Activated CD4-positive, alpha-beta T cell treated with anti-CD3 and anti-CD28 coated beads, Interleukin-2, amount 50 U/mL, for 1 hour (primary cell): Measurements from ENCODE around the gene CCDC85C.

Experiments used
- DNase-seq: peaks from one replicate; pipeline ENCODE4 v3.0.0-alpha.2; 2020

CCDC85C gene

GRCh38 chr14:99604766-99605298 lies 825 bp upstream of the CCDC85C start:
- no peak for DNase-seq

DNA sequence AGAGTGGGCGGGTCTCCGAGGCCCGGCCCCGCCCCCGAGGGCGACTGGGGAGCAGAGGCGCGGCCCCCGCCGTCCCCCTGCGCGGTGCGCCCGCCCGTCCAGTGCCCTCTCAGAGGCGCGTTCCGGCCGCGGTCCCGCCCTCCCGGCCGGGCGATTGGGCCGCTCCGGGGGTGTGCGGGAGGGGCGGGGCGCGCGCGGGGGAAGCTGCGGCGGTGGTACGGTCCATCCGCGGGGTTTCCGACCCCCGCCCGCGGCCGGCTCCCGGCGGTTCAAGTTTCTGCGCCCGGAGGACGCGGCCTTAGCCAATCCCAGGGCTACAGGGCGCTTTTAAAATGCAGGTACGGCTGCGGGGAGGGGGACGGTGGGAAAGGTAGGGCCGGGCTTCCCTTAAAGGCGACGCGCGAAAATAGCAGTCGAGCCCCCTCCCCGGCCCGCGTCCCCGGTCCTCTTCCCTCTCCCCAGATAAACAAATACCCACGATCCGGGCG lies 315 bp upstream of the CCDC85C start:
- DNase-seq: peak; percentile 94

DNA sequence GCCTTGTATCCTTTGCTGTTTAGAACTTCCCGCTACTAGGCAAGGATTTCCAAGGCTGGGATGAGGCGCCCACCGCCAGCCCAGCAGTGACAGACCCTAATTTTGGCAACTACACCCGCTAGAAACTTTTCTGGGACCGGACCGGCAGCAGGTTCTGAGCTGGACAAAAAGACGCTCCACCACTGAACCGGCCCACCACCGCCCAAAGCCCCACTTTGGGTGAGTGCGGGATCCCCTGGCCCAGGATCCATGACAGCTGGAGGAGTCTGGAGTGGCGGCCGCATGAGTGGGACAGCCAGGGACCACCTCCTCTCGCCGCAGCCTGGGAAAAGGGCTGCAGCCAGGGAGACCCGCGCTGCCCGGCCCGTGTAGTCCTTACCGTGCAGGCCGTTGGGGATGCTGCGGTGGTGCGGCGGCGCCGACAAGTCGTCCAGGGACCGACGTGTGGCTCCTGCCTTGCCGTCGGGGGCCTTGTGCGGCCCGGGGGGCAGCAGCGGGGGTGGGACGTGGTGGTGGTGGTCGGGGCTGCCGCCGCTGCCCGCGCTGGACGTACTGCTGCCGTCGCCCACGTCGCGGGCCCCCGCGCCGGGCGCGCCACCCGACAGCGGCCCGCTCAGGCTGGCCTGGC lies 1.1 kb downstream of the CCDC85C start:
- DNase-seq: no peak

- no peak for DNase-seq
Observed at GRCh38 chr14:99602054-99602787, 1.8 kb downstream of the CCDC85C start.

- DNase-seq: no peak
Observed at GRCh38 chr14:99601361-99601831, 2.6 kb downstream of the CCDC85C start.

- DNase-seq: no peak
Observed at GRCh38 chr14:99600232-99600888, 3.6 kb downstream of the CCDC85C start.

DNA sequence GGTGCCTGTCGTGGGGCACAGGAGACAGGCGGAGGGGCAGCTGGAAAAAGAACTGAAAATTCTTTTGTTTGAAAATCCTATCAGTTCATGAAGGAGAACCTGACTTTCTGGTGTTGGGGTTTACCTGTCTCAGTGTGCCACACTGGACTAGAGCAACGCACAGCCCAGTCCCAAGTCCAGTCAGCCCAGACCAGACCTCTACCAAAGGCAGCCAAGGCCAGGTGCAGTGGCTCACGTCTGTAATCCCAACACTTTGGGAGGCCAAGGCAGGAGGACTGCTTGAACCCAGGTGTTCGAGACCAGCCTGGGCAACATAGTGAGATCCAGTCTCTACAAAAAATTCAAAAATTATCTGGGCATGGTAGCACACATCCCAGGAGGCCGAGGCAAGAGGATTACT lies 4.6 kb downstream of the CCDC85C start:
- no peak for DNase-seq

DNA sequence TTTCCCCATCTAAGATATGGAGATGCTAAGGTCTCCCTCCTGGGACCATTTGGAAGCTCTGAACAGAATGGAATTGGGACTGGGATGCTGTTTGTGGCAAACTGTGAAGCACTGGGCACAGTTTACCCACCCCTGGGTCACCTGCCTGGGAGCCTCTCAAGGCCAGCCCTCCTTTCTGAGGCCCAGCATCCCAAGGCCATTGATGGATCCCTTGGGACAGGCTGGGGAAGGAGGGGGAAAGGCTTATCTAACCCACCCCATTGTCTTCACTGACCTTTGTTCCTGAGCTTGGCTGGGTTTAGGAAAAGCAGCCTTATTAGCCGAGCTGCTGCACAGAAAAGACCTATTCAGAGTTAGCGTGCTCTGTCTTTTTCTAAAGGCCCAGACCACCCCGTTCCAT lies 5.2 kb downstream of the CCDC85C start:
- DNase-seq: no peak

- DNase-seq: no peak
Observed at GRCh38 chr14:99597911-99598600, 6.0 kb downstream of the CCDC85C start.

DNA sequence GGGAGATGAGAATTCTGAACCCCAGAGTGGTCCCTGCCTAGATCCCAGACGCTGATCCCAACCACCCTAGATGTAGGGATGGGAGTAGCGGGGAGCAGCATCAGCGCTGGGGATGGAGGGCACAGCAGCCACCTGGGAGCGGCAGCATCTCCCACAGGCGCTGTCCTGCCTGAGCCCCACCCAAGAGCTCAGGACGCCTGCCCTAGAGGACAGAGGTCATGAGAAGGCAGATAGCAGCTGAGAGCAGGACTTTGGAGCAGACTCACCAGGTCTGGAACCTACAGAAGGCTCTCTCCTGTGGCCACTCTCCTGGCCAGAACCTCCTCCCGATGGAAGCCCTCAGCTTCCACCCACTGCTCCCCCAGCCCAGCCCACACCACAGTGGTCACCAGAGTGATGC lies 7.2 kb downstream of the CCDC85C start:
- no peak for DNase-seq

DNA sequence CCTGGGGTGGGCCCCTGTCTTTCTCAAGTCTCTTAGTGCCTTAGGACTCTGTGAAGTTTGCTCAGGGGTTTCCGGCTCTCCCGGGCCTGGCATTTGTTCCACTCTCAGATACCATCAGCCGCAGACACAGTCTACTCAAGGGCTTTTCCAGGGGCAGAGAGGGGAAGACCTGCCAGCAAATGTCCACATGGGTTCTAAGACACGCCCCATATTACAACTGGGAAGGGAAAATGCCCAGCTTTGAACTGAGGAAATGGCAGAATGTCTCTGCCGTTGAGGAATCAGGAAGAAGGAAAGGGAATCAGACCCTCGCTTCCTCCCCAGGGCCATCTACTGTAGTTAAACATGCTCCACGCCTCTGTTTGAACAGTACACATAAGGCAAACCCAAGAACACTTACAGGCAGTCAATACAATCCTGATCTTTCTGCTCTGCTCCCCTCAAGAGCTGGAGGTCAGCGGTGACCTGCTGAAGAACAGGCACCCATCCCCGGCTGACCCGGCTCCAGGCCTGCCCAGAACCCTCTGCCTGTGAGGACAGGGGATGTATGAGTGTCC lies 7.9 kb downstream of the CCDC85C start:
- DNase-seq: no peak

DNA sequence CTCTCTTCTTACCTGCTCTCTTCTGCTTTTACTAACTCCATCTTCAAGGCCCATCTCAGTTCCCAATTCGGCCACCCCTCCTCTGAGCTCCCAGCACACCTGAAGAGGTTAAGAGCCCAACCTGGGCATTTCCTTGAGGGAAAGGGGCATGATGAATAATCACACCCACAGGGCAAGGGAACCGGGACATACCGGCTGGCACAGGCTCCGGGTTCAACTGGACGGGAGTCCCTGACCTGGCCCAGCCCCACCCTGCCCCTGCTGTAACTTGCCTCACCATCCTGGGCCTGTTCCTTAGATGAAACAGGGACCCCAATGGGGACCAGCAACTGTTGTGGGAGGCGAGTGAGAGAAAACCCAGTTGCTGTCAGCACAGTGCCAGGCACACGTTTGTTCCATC lies 8.5 kb downstream of the CCDC85C start:
- DNase-seq: no peak

- peak; percentile 10 for DNase-seq
Observed at GRCh38 chr14:99595034-99595433, 9.0 kb downstream of the CCDC85C start.

- DNase-seq: no peak
Observed at GRCh38 chr14:99593971-99594841, 9.8 kb downstream of the CCDC85C start.

GRCh38 chr14:99592933-99593753 lies 10.9 kb downstream of the CCDC85C start:
- no peak for DNase-seq

DNA sequence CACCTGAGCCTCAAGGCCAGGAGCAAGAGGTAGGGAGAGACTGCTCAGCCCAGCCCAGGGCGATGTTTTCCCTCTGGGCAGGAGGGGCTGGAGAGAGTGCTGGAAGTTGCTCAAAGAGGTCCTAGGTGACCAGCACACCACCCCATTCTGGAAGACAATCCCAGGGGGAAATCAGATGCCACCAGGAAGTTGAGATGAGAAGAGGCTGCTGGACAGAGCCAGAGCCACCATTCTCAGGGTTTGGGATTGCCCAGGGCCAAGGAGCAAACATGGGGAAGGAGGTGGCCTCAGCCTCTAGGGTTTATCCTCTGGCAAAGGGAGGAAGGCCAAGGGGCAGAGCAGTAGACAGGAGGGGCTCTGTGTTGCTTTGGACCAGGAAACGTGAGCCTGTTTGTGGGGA lies 11.6 kb downstream of the CCDC85C start:
- DNase-seq: no peak

DNA sequence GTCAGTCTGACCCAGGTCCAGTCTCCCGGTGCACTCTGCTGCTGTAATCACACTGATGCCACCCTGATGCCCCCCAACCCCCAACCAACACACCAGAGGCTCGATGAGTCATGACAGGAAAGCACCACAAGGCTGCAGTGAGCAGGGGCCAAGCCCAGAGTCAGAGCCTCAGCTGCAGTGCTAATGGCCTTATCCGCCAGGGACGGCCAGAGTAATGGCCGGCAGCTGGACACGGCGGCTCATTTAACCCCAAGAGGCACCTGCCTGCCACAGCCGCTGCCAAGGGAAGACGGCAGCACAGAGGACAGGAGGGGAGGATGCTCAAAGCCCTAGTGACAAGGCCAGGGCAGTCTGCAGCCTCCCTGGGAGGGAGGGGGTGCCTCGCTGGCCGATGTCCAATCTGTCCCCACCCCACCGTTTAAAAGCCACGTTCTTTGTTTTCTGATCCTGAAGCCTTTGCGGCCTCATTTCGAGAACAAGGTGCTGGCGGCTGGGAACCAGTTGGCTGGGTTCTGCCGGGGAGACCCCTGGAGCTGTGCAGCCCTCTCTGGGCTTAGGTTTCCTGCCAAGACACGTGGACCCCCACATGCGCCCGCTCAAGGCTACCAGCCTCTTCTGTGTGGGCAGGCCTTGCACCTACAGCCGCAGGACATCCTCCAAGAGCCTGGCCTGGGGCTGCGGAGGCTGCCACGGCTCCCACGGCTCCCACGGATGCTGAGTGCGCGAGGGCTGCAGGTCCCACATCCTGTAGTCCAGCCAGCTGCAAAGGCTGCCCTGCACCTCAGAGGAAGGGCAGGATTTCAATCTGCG lies 13.1 kb downstream of the CCDC85C start:
- DNase-seq: no peak

DNA sequence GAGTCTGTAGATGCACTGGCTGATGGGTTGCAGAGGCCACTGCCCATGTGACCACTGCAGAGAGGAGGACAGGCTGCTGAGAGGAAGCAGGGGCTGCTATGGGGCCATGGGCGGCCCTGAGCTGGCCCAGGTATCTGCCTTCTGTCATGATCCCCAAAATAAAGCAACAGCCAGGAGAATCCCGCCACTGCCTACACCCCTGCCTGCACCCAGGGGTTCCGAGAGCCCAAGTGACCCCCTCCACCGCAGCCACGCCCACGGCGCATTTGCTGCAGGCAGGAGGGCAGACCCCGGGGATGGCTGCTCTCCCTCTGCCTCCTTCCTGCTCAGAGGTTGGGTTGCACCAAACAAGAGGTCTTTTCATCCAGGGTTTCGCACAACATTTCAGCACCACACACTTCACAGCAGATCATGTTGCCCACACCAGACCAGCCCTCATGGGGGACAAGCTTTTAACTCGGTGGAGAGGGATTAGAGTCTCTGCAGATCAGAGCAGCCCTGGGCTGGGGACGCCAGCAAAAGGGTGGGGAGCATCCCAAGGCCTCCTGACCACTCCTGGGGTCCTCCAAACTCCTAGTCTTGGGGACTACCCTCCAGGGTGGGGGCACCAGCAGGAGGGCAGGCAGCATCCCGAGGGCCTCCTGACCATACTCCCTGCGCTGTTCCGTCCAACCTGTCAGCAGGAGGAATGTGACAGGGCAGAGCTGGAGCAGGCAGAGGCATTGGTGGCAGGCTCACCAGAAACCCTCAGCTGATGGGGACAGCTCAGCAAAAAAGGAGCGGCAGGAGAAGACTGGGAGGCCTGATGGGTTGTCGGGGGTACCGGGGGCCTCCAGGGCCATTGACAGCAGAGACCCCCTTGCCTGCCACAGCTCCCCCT lies 14.1 kb downstream of the CCDC85C start:
- DNase-seq: no peak

- DNase-seq: no peak
Observed at GRCh38 chr14:99589031-99589441, 15.0 kb downstream of the CCDC85C start.
